ENCODE measurements around the gene NUDT14. TPM values are rescaled to one million over a fixed set of nuclear protein-coding genes. Genes with fewer than 3 reads are reported as not detected.

NUDT14 gene
- total and polyA plus RNA-seq, 2 of the 8 experiments (the other 6 are each of a cell fraction or from before 2014, with no cell fraction given): 25.5 to 33.3 TPM

DNA sequence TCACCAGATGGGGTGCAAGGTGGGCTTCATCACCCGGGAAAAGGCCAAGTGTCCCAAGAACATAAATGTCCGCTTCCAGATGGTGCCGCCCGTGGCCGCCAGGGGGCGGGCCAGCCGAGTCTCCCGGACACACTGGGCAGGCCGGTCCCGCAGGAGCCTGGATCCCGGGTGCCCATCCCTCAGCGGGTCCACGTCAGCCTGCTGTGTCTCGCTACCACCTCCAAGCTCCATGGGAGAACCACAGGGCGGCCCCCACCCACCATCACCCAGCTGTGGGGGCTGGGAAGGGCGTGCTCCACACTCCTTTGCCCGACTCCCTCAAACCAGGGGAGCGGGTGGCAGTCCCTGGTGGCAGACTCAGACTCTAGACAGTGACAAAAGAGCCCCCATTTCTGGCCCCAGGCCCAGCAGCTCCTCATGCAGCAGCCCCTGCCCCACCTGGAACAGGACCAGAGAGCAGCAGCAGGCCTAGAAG lies 22.0 kb upstream of the NUDT14 start:
- Histone ChIP-seq H2BK5ac (ENCODE audit: low read depth, low read length) (no peak overlapping the region), H3K4me3 (ENCODE audit: extremely low read depth in 1 of 4, insufficient read depth in 2 of 4, low read depth in 3 of 4, low read length in 4 of 4) (peak overlapping the region in 1 of 4 experiments; percentile 29; a peak in 1 of 8 replicates), H3K27ac (ENCODE audit: low read depth, low read length) (no peak overlapping the region), H3K4me1 (replicated peaks in 1 of 4; ENCODE audit: control insufficient read depth in 3 of 4, insufficient read depth in 4 of 4, low read length in 3 of 4) (peaks cover 0 to 10% (median 1%) of the 10 kb centered on the region in 4 experiments; a peak in 3 of 7 replicates), H4K8ac (ENCODE audit: extremely low read depth, insufficient read depth, low read length) (no peak overlapping the region), H2BK20ac (ENCODE audit: low read length) (no peak overlapping the region), H3K18ac (ENCODE audit: extremely low read depth, low read length) (no peak overlapping the region), H3K23ac (ENCODE audit: insufficient read length) (no peak overlapping the region), H3K27me3 (replicated peaks in 1 of 4; ENCODE audit: control insufficient read depth in 3 of 4, extremely low read depth in 1 of 4, insufficient read depth in 3 of 4, low read length in 3 of 4) (peaks cover 0 to 5% (median 2%) of the 10 kb centered on the region in 4 experiments; a peak in 3 of 7 replicates), H3K4ac (replicated peaks; ENCODE audit: insufficient read length, low read depth, low read length) (no peak overlapping the region), H3K14ac (ENCODE audit: insufficient read length) (no peak overlapping the region), H3K9me3 (ENCODE audit: insufficient read depth in 2 of 2, low read depth in 1 of 2, low read length in 1 of 2) (no peaks in the 10 kb centered on the region), H2AFZ (ENCODE audit: low read length) (no peak overlapping the region), H4K20me1 (replicated peaks in 1 of 2; ENCODE audit: control insufficient read depth in 1 of 2, insufficient read depth in 2 of 2, low read length in 2 of 2) (peaks cover 3 to 10% of the 10 kb centered on the region in 2 experiments), H2BK15ac (ENCODE audit: low read length) (no peak overlapping the region), H3K79me1 (ENCODE audit: low read depth, low read length) (no peaks in the 10 kb centered on the region), H3K9ac (replicated peaks in 1 of 4; ENCODE audit: extremely low read depth in 1 of 4, low read depth in 3 of 4, low read length in 3 of 4) (no peak overlapping the region), H3K23me2 (ENCODE audit: low read depth, low read length) (no peaks in the 10 kb centered on the region), H2AK5ac (ENCODE audit: low read depth, low read length) (no peak overlapping the region), H2BK120ac (replicated peaks; ENCODE audit: low read depth, low read length) (no peak overlapping the region), H2BK12ac (ENCODE audit: low read depth, low read length) (no peak overlapping the region), H4K91ac (replicated peaks; ENCODE audit: insufficient read length, low read length) (no peak overlapping the region), H3K56ac (replicated peaks; ENCODE audit: insufficient read length, low read depth, low read length) (no peak overlapping the region), H3K36me3 (ENCODE audit: control insufficient read depth in 2 of 4, insufficient read depth in 4 of 4, low read length in 3 of 4) (no peaks in the 10 kb centered on the region), H4K5ac (ENCODE audit: insufficient read length, low read depth, low read length) (no peak overlapping the region), H3K4me2 (ENCODE audit: insufficient read depth in 1 of 2, low read depth in 2 of 2, low read length in 2 of 2) (peak overlapping the region in 1 of 2 experiments; percentile 68; a peak in 2 of 4 replicates), H3K79me2 (ENCODE audit: control insufficient read depth in 1 of 2, insufficient read depth in 2 of 2, low read length in 2 of 2) (no peaks in the 10 kb centered on the region)
- CTCF ChIA-PET (ENCODE audit: partially characterized antibody): interaction anchor here (0.8 to 4.8 kb wide), 18 partner anchors 9 to 167 kb away, joined by 3 to 27 read pairs (median 5); no protein-coding TSS in a partner anchor
- DNase-seq (ENCODE audit: low read depth in 1 of 2, low spot score in 2 of 2): peak; percentile 27 to 91
- WGBS, 2 experiments (ENCODE audit: extremely low coverage in 1 of 2, insufficient coverage in 1 of 2, insufficient read length in 1 of 2, insufficient replicate concordance in 2 of 2, low coverage in 1 of 2, low lambda C conversion rate in 2 of 2, missing lambda C conversion rate in 1 of 2): 24% methylated on average over 14 of the region's 18 CpGs; no CpG with 5 or more reads in 1 of the 2 experiments
- FAIRE-seq: no peak
- POLR2A ChIA-PET (ENCODE audit: partially characterized antibody): interaction anchor here (1.7 kb wide), 1 partner anchor 23 kb away, joined by 3 read pairs; no protein-coding TSS in a partner anchor
- TF ChIP-seq KDM5A (IDR thresholded peaks at IDR 0.05; ENCODE audit: low read length): no peak
- TF ChIP-seq JUN (IDR thresholded peaks at IDR 0.05; ENCODE audit: low read depth, low read length): no peak
- TF ChIP-seq GABPA (IDR thresholded peaks at IDR 0.05; ENCODE audit: borderline replicate concordance, insufficient read depth, low read length): peak; percentile 83
- 0 out of 2 replicates have a peak, but pooled peaks have one; percentile 24 for TF ChIP-seq YY1 (IDR thresholded peaks at IDR 0.05; ENCODE audit: low read depth, low read length)
- 0 out of 2 replicates have a peak, but pooled peaks have one; percentile 18 for TF ChIP-seq CREB1 (IDR thresholded peaks at IDR 0.05)
- TF ChIP-seq RAD21 (IDR thresholded peaks at IDR 0.05 in 1 of 2, conservative IDR thresholded peaks at IDR 0.05 in 1 of 2; ENCODE audit: low read depth in 2 of 2, low read length in 2 of 2): peak; percentile 65 to 72
- TF ChIP-seq, protein P1, sequence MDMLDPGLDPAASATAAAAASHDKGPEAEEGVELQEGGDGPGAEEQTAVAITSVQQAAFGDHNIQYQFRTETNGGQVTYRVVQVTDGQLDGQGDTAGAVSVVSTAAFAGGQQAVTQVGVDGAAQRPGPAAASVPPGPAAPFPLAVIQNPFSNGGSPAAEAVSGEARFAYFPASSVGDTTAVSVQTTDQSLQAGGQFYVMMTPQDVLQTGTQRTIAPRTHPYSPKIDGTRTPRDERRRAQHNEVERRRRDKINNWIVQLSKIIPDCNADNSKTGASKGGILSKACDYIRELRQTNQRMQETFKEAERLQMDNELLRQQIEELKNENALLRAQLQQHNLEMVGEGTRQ (IDR thresholded peaks at IDR 0.05; ENCODE audit: low read length): 0 out of 2 replicates have a peak, but pooled peaks have one; percentile 1
- TF ChIP-seq, protein P2, sequence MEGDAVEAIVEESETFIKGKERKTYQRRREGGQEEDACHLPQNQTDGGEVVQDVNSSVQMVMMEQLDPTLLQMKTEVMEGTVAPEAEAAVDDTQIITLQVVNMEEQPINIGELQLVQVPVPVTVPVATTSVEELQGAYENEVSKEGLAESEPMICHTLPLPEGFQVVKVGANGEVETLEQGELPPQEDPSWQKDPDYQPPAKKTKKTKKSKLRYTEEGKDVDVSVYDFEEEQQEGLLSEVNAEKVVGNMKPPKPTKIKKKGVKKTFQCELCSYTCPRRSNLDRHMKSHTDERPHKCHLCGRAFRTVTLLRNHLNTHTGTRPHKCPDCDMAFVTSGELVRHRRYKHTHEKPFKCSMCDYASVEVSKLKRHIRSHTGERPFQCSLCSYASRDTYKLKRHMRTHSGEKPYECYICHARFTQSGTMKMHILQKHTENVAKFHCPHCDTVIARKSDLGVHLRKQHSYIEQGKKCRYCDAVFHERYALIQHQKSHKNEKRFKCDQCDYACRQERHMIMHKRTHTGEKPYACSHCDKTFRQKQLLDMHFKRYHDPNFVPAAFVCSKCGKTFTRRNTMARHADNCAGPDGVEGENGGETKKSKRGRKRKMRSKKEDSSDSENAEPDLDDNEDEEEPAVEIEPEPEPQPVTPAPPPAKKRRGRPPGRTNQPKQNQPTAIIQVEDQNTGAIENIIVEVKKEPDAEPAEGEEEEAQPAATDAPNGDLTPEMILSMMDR (IDR thresholded peaks at IDR 0.05; ENCODE audit: control extremely low read depth in 1 of 3, insufficient read depth in 1 of 3, low read depth in 1 of 3, low read length in 3 of 3): peak in 2 of 3 experiments; percentile 84 to 85; a peak in 3 of 4 replicates
- no peak for TF ChIP-seq SRF (IDR thresholded peaks at IDR 0.05; ENCODE audit: low read depth, low read length)
